Tibial artery (tissue), 4 donors: Measurements from ENCODE around the gene TMEM132C.
A peak's percentile ranks its signal among the peaks of the same experiment; 100 is the strongest.

ENCODE experiments used
- DNase-seq, 2 donors: peaks; one replicate each; pipeline ENCODE4 v3.0.0-alpha.2; 2019
- H3K27ac ChIP-seq, 2 donors: fragments of 200-600 bp; sonication (generic) in 1 of 2; 1 replicate in 1 of 2; 2 replicates in 1 of 2; pipeline ENCODE4 v1.5.1; 2018 to 2019; ENCODE audit warnings: mild to moderate bottlenecking in 1 of 2
- H3K27me3 ChIP-seq, 2 donors: fragments of 200-600 bp; sonication (generic) in 1 of 2; one replicate each; pipeline versions ENCODE4 v1.5.1 to v1.6.0; 2016 to 2019
- H3K36me3 ChIP-seq, 3 donors: fragments of 200-600 bp; sonication (generic) in 2 of 3; one replicate each; pipeline ENCODE4 v1.5.1; 2016 to 2019; ENCODE audit warnings: mild to moderate bottlenecking in 2 of 3
- H3K4me1 ChIP-seq, 4 donors: fragments of 200-600 bp; sonication (generic) in 2 of 4; 1 replicate in 3 of 4; 2 replicates in 1 of 4; pipeline ENCODE4 v1.5.1; 2016 to 2019
- H3K4me3 ChIP-seq, 2 donors: fragments of 200-600 bp; sonication (generic) in 1 of 2; 1 replicate in 1 of 2; 2 replicates in 1 of 2; pipeline ENCODE4 v1.5.1; 2018 to 2019; ENCODE audit warnings: mild to moderate bottlenecking in 2 of 2
- H3K9me3 ChIP-seq, 3 donors: fragments of 200-600 bp; sonication (generic) in 1 of 3; one replicate each; pipeline ENCODE4 v1.5.1; 2016 to 2019
- intact Hi-C: fragments of 100-400 bp; cut with DNase I; formaldehyde crosslinking; loops from one replicate; pipeline ENCODE4 v1.15.0; 2023; ENCODE audit warnings: low total_unique reads
- TF ChIP-seq, protein P1 (sequence below), 2 experiments: fragments of 200-600 bp in 1 of 2; fragments of 450-650 bp in 1 of 2; IDR thresholded peaks; one replicate each; pipeline ENCODE4 v1.5.1; 2017 to 2019; ENCODE audit warnings: antibody characterized with exemption in 2 of 2, mild to moderate bottlenecking in 1 of 2, moderate library complexity in 1 of 2

The TMEM132C gene

DNA sequence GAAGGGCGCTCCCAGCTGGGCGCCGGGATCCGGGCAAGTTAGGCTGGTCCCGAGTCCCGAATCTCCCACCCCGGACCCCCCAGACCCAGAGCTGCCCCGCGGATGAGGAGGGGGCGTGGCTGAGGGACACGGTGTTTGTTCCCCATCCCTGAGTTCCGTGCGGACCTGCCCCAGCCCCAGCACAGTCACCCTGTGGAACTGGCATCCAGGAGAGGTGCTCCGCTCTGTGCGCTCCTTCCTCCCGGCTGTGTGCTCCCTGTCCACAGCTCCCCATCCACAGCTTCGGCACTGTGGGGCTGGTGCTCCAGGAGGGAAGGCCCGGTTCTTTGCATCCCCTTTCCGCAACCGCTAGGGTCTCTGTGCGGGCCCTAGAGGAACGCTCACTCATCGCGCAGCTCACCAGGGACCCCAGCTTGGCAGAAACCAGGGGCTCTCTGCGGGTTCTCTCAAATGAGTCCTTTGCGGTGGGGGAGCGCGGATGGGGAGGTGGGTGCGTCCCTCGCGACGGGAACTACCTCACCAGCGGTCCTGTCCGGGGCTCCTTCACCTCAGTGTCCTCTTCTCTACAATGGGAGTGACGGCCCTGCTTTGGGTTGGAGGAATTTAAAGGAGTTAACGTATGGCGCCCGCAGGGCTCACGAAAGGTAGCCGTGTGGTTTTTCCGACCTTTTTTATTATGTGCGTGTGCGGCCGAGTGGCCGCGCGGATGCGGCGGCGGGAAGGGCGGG lies 845 bp downstream of the TMEM132C start:
- no peak for DNase-seq
- peaks cover 0 to 40% of the 10 kb centered on the region in 2 donors for H3K27me3 ChIP-seq
- H3K9me3 ChIP-seq = no peaks in the 10 kb centered on the region
- no peak overlapping the region for H3K27ac ChIP-seq
- TF ChIP-seq, protein P1, sequence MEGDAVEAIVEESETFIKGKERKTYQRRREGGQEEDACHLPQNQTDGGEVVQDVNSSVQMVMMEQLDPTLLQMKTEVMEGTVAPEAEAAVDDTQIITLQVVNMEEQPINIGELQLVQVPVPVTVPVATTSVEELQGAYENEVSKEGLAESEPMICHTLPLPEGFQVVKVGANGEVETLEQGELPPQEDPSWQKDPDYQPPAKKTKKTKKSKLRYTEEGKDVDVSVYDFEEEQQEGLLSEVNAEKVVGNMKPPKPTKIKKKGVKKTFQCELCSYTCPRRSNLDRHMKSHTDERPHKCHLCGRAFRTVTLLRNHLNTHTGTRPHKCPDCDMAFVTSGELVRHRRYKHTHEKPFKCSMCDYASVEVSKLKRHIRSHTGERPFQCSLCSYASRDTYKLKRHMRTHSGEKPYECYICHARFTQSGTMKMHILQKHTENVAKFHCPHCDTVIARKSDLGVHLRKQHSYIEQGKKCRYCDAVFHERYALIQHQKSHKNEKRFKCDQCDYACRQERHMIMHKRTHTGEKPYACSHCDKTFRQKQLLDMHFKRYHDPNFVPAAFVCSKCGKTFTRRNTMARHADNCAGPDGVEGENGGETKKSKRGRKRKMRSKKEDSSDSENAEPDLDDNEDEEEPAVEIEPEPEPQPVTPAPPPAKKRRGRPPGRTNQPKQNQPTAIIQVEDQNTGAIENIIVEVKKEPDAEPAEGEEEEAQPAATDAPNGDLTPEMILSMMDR (IDR thresholded peaks at IDR 0.05) = no peak
- H3K4me3 ChIP-seq = peak overlapping the region in 1 of 2 donors; percentile 4
- no peaks in the 10 kb centered on the region for H3K36me3 ChIP-seq
- intact Hi-C loops = no loop called here
- peaks cover 0 to 13% (median 4%) of the 10 kb centered on the region in 4 donors for H3K4me1 ChIP-seq

DNA sequence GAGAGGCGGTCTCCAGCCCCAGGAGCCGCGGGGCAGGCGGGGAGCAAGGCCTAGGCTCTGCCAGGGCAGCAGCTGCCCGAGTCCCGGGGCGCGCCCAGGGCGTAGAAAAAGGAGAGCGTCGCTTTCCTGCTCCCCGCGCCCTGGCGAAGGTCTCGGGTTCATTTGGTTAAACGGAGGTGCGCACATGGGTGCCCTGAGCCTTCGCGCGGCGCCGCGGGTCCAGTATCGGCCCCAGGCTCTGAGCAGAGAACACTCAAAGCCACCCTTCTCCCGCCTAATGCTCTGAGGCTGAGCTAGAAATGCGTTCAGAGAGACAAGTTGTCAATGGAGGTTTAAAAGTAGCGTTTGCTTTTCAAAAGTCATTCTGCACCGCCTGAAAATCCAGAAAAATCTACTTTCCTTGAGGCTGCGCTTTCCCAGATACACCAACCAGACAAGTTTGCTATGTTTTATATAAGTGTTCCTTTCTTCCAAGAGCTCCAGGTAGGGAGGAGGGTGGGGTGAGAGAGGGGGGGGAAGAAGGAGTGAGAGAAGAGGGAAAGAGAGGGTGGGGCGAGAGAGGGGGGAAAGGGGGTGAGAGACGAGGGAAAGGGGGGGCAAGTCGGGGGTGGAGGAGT lies 1.5 kb downstream of the TMEM132C start:
- Histone ChIP-seq H3K9me3 (peaks cover 0 to 4% (median 0%) of the 10 kb centered on the region in 3 donors), H3K36me3 (no peaks in the 10 kb centered on the region), H3K27ac (no peak overlapping the region), H3K4me1 (peaks cover 0 to 13% (median 4%) of the 10 kb centered on the region in 4 donors), H3K4me3 (no peak overlapping the region), H3K27me3 (peaks cover 0 to 40% of the 10 kb centered on the region in 2 donors)
- TF ChIP-seq, protein P1 (IDR thresholded peaks at IDR 0.05) = no peak
- DNase-seq = no peak
- intact Hi-C loops = no loop called here

DNA sequence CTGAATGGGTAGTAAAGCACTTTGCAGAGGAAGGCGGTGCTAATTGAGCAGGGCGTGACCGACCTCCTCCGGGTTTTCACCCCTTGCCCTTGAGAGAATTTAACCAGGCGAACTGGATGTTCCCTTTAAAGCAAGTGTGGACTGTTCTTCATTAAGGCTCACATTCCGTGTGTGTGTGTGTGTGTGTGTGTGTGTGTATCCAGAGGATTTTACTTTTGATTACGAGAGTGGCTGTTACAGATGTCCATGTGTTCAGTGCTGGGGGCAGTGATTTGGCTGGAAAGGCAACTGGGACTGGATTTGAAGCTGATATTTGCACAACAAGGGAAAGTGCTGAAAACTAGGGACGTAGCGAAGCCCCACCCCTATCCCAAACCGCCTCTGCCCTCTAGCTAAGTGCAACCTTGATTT lies 2.2 kb downstream of the TMEM132C start:
- peaks cover 0 to 40% of the 10 kb centered on the region in 2 donors for H3K27me3 ChIP-seq
- intact Hi-C loops = no loop called here
- DNase-seq = no peak

DNA sequence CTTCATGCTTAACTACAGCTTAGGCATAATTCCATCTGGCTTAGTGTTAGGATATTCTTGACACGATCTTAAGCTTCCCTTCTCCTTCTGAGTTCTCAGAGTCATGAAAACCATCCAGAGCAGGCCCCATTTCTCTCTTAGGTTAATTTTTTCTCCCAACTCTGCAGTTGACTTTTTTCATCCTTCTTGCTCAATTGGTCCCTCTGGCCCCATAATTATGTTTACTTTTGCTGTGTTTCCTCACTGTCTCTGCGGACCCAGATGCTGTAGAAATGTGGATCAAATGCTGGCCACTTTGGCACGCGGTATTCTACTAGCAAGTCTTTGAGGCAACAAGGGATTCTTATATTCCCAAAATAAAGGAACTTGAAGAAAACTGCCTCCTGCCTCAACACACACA lies 9.5 kb downstream of the TMEM132C start:
- intact Hi-C loops = no loop called here
- H3K27me3 ChIP-seq = no peaks in the 10 kb centered on the region
- no peak for DNase-seq
- H3K36me3 ChIP-seq = no peaks in the 10 kb centered on the region
- H3K4me3 ChIP-seq = no peak overlapping the region
- H3K27ac ChIP-seq = no peak overlapping the region
- no peaks in the 10 kb centered on the region for H3K4me1 ChIP-seq
- peaks cover 0 to 5% (median 4%) of the 10 kb centered on the region in 3 donors for H3K9me3 ChIP-seq
- TF ChIP-seq, protein P1 (IDR thresholded peaks at IDR 0.05) = no peak

More for the DNA sequence above, 2.2 kb downstream of the TMEM132C start:
- TF ChIP-seq, protein P1 (IDR thresholded peaks at IDR 0.05) = no peak
- no peaks in the 10 kb centered on the region for H3K36me3 ChIP-seq
- no peak overlapping the region for H3K27ac ChIP-seq
- peaks cover 0 to 4% (median 0%) of the 10 kb centered on the region in 3 donors for H3K9me3 ChIP-seq
- H3K4me1 ChIP-seq = peaks cover 0 to 13% (median 4%) of the 10 kb centered on the region in 4 donors
- H3K4me3 ChIP-seq = no peak overlapping the region

DNA sequence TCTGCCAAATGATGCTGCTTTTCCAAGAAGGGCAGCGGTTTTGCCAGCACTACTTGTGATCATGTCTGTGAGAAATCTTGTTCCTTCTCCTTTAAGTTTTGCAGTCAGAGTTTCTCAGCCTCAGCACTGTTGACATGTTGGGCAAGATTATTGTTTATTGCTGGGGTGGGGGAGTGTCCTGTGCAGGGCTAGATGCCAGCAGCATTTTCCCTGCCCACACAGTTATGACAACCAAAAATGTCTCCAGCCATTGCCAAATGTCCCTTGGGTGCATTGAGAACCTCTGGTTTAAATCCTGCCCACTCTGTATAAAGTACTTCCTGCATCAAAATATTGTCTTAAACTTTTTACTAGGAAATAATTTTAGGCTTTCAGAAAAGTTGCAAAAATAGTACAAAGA lies 20.0 kb downstream of the TMEM132C start:
- no peak for DNase-seq
- TF ChIP-seq, protein P1 (IDR thresholded peaks at IDR 0.05) = no peak
- H3K27me3 ChIP-seq = peaks cover 0 to 8% of the 10 kb centered on the region in 2 donors
- no peaks in the 10 kb centered on the region for H3K4me1 ChIP-seq
- H3K27ac ChIP-seq = no peak overlapping the region
- no peak overlapping the region for H3K4me3 ChIP-seq
- peaks cover 0 to 5% (median 0%) of the 10 kb centered on the region in 3 donors for H3K9me3 ChIP-seq
- intact Hi-C loops = no loop called here
- no peaks in the 10 kb centered on the region for H3K36me3 ChIP-seq
